Vagina (tissue), 2 donors: Measurements from ENCODE around the gene CDK14. TPM values are rescaled to one million over a fixed set of nuclear protein-coding genes. Genes with fewer than 3 reads are reported as not detected.

Source experiments
- DNase-seq, 2 donors: peaks; one replicate each; pipeline ENCODE4 v3.0.0-alpha.2; 2017; ENCODE audit errors: extremely low spot score in 2 of 2
- H3K27ac ChIP-seq: fragments of 200-600 bp; sonication (generic); one replicate; pipeline ENCODE4 v1.5.1; 2019
- H3K27me3 ChIP-seq: fragments of 200-600 bp; sonication (generic); one replicate; pipeline ENCODE4 v1.5.1; 2019
- H3K36me3 ChIP-seq, 2 donors: fragments of 200-600 bp; sonication (generic); one replicate each; pipeline ENCODE4 v1.5.1; 2017 to 2019
- H3K4me1 ChIP-seq: fragments of 200-600 bp; sonication (generic); one replicate; pipeline ENCODE4 v1.5.1; 2019
- H3K4me3 ChIP-seq, 2 donors: fragments of 200-600 bp; sonication (generic); 1 replicate in 1 of 2; 2 replicates in 1 of 2; pipeline ENCODE4 v1.5.1; 2016 to 2019
- H3K9me3 ChIP-seq: fragments of 200-600 bp; sonication (generic); one replicate; pipeline ENCODE4 v1.5.1; 2019
- POLR2A ChIP-seq, 2 donors: fragments of 450-650 bp; IDR thresholded peaks; one replicate each; pipeline ENCODE4 v1.6.1; 2017; ENCODE audit warnings: antibody characterized with exemption in 2 of 2, mild to moderate bottlenecking in 2 of 2, moderate library complexity in 2 of 2
- POLR2AphosphoS5 ChIP-seq, 2 donors: sonication (generic); formaldehyde crosslinking; IDR thresholded peaks; one replicate each; pipeline ENCODE4 v1.9.0; 2017; ENCODE audit warnings: antibody characterized with exemption in 2 of 2, mild to moderate bottlenecking in 2 of 2, low read depth in 1 of 2; ENCODE audit not compliant: insufficient read depth in 1 of 2
- intact Hi-C: fragments of 100-400 bp; cut with DNase I; formaldehyde crosslinking; loops from one replicate; pipeline ENCODE4 v1.15.1; 2023
- total RNA-seq: library from RNA; depleted of rRNA; stranded (reverse); fragments of >200 nt; gene quantifications from one replicate; pipeline ENCODE4 v1.2.3, GENCODE V29; 2016
- TF ChIP-seq, protein P1 (sequence below), 3 experiments: fragments of 450-650 bp in 2 of 3; fragments of 200-600 bp in 1 of 3; sonication (generic) in 1 of 3; IDR thresholded peaks; one replicate each; pipeline ENCODE4 v1.5.1; 2017 to 2019; ENCODE audit warnings: antibody characterized with exemption in 3 of 3, mild to moderate bottlenecking in 2 of 3, moderate library complexity in 2 of 3

CDK14 gene
- total RNA-seq, 1 donor from 2014 or later, result 21.6 TPM

DNA sequence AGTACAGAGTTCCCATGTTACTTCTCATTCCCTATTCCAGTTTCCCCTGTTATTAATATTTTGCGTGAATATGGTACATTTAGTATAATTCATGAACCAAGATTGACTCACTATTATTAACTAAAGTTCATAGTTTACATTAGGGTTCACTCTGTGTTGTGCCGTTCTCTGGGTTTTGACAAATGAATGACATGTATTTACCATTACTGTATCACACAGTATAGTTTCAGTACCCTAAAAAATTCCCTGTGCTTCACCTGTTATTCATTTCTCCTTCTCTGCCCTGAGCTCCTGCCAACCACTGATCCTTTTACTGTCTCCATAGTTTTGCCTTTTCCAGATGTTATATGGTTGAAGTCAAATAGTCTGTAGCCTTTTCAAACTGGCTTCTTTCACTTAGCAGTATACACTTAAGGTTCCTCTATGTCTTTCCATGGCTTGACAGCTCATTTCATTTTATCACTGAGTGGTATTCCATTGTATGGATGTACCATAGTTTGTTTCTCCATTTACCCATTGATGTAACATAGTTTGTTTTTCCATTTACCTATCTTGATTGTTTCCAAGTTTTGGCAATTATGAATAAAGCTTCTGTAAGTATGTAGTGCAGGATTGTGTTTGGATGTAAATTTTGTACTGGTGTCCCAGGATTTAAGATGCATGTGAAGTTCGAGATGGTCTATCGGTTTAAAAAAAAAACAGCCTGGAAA is 58.8 kb downstream of the CDK14 start:
- no peaks in the 10 kb centered on the region for H3K36me3 ChIP-seq
- no peak overlapping the region for H3K4me3 ChIP-seq
- TF ChIP-seq POLR2AphosphoS5 (IDR thresholded peaks at IDR 0.05; ENCODE audit: insufficient read depth in 1 of 2, low read depth in 1 of 2), result no peak
- TF ChIP-seq POLR2A (IDR thresholded peaks at IDR 0.05), result no peak
- TF ChIP-seq, protein P1, sequence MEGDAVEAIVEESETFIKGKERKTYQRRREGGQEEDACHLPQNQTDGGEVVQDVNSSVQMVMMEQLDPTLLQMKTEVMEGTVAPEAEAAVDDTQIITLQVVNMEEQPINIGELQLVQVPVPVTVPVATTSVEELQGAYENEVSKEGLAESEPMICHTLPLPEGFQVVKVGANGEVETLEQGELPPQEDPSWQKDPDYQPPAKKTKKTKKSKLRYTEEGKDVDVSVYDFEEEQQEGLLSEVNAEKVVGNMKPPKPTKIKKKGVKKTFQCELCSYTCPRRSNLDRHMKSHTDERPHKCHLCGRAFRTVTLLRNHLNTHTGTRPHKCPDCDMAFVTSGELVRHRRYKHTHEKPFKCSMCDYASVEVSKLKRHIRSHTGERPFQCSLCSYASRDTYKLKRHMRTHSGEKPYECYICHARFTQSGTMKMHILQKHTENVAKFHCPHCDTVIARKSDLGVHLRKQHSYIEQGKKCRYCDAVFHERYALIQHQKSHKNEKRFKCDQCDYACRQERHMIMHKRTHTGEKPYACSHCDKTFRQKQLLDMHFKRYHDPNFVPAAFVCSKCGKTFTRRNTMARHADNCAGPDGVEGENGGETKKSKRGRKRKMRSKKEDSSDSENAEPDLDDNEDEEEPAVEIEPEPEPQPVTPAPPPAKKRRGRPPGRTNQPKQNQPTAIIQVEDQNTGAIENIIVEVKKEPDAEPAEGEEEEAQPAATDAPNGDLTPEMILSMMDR (IDR thresholded peaks at IDR 0.05), result no peak
- H3K27me3 ChIP-seq, result no peaks in the 10 kb centered on the region
- no peaks in the 10 kb centered on the region for H3K9me3 ChIP-seq
- intact Hi-C loops, result no loop called here
- DNase-seq, result no peak
- no peak overlapping the region for H3K27ac ChIP-seq
- no peaks in the 10 kb centered on the region for H3K4me1 ChIP-seq

DNA sequence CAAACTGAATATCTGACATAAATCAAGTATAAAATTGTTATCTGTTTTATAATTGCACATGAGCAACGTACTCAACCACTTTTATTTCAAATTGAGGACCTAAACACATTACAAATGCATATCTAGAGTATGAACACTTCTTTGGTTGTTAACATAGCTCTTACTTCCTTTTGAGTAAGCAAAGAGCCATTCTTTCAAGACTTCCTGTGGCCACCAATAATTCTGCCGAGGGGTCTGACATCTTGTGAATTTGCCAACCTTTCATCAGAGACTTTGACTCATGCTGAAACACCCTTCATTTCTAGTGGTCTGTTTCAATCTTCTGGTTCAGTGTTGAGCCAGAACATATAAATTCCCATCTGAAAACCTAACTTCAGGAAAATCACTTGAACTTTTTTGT is 59.4 kb downstream of the CDK14 start:
- Histone ChIP-seq H3K4me1 (no peaks in the 10 kb centered on the region), H3K9me3 (no peaks in the 10 kb centered on the region), H3K27me3 (no peaks in the 10 kb centered on the region), H3K36me3 (no peaks in the 10 kb centered on the region), H3K27ac (no peak overlapping the region), H3K4me3 (no peak overlapping the region)
- TF ChIP-seq POLR2A (IDR thresholded peaks at IDR 0.05), result no peak
- no peak for TF ChIP-seq POLR2AphosphoS5 (IDR thresholded peaks at IDR 0.05; ENCODE audit: insufficient read depth in 1 of 2, low read depth in 1 of 2)
- TF ChIP-seq, protein P1 (IDR thresholded peaks at IDR 0.05), result no peak
- no peak for DNase-seq
- intact Hi-C loops, result no loop called here

DNA sequence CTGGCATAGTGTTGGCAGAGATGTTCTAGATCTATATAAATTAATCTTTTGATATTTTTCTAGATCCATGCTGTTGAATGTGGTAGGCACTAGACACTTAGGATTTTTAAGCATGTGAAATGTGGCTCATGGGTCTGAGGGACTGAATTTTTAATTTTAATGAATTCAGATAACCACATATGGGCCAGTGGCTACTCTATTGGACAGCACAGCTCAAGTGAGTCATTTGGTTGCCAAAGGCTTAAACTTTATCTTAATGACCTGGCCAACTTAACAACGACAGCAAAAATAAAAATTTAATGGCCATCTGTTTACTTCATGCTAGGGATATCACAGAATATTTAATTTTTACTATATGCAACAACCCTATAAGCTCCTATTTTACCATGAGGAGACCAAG is 61.4 kb downstream of the CDK14 start:
- no peak for DNase-seq
- peaks cover 14% of the 10 kb centered on the region for H3K4me1 ChIP-seq
- no peak overlapping the region for H3K27ac ChIP-seq
- no peak overlapping the region for H3K4me3 ChIP-seq
- intact Hi-C loops, result no loop called here
- H3K27me3 ChIP-seq, result no peaks in the 10 kb centered on the region
- no peaks in the 10 kb centered on the region for H3K36me3 ChIP-seq
- TF ChIP-seq, protein P1 (IDR thresholded peaks at IDR 0.05), result no peak
- TF ChIP-seq POLR2AphosphoS5 (IDR thresholded peaks at IDR 0.05; ENCODE audit: insufficient read depth in 1 of 2, low read depth in 1 of 2) (no peak), POLR2A (IDR thresholded peaks at IDR 0.05) (no peak)
- no peaks in the 10 kb centered on the region for H3K9me3 ChIP-seq

DNA sequence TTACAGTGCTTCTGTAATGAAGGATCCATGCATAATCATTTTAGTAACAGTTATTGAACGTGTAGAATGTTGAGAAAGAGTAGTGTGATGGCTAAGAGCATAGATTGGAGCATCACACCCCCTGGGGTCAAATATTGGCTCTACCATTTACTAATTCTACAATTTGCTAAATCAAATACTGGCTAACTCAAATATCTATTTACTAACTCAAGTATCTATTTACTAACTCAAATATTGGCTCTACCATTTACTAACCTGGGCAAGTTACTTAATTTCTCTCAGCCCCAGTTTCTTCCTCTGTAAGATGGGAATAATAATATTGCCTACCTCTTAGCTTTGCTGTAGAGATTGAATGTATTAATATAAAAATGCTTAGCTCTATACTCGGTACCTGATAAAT is 64.0 kb downstream of the CDK14 start:
- no peak for TF ChIP-seq POLR2AphosphoS5 (IDR thresholded peaks at IDR 0.05; ENCODE audit: insufficient read depth in 1 of 2, low read depth in 1 of 2)
- TF ChIP-seq, protein P1 (IDR thresholded peaks at IDR 0.05), result no peak
- TF ChIP-seq POLR2A (IDR thresholded peaks at IDR 0.05), result no peak
- no peak for DNase-seq
- Histone ChIP-seq H3K9me3 (no peaks in the 10 kb centered on the region), H3K4me1 (peaks cover 16% of the 10 kb centered on the region), H3K36me3 (no peaks in the 10 kb centered on the region), H3K4me3 (no peak overlapping the region), H3K27me3 (no peaks in the 10 kb centered on the region), H3K27ac (no peak overlapping the region)
- intact Hi-C loops, result no loop called here

DNA sequence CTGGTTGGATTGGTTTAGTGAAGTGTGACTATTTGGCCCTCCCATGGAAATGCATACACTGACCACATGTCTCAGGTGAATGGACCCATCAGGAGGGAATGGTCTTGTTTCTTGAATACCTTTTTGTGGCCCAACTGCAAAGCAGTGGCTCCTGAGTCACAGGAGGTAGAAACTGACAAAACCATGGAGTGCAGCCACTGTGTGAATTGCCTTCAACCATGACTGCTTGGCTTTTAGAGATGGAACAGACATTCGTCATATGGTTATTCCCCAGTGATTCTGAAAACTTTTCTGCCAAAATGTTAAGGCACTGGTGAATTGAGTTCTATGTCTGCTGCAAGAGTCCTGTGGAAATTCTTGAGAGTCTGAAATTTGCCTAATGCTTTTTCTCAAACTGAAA is 64.7 kb downstream of the CDK14 start:
- H3K27me3 ChIP-seq, result no peaks in the 10 kb centered on the region
- no peaks in the 10 kb centered on the region for H3K9me3 ChIP-seq
- peaks cover 17% of the 10 kb centered on the region for H3K4me1 ChIP-seq
- no peak overlapping the region for H3K4me3 ChIP-seq
- TF ChIP-seq POLR2A (IDR thresholded peaks at IDR 0.05), result no peak
- no peak for DNase-seq
- no peaks in the 10 kb centered on the region for H3K36me3 ChIP-seq
- no peak overlapping the region for H3K27ac ChIP-seq
- intact Hi-C loops, result no loop called here
